Mucosa of stomach (tissue), 1 donor: ENCODE measurements around the gene GATB.

ENCODE experiments used
- H3K27me3 ChIP-seq: one replicate; pipeline ENCODE4 v1.7.0; 2013; ENCODE audit warnings: mild to moderate bottlenecking, low read length; ENCODE audit not compliant: control insufficient read depth, insufficient read depth
- H3K36me3 ChIP-seq: one replicate; pipeline ENCODE4 v1.7.0; 2013; ENCODE audit warnings: low read length; ENCODE audit not compliant: control insufficient read depth, insufficient read depth
- H3K4me1 ChIP-seq: one replicate; pipeline ENCODE4 v1.7.0; 2013; ENCODE audit warnings: mild to moderate bottlenecking, low read length; ENCODE audit not compliant: control insufficient read depth, insufficient read depth
- H3K4me3 ChIP-seq: one replicate; pipeline ENCODE4 v1.7.0; 2013; ENCODE audit warnings: low read length
- H3K9ac ChIP-seq: one replicate; pipeline ENCODE4 v1.7.0; 2013; ENCODE audit warnings: mild to moderate bottlenecking, low read length, moderate library complexity
- H3K9me3 ChIP-seq: one replicate; pipeline ENCODE4 v1.7.0; 2013; ENCODE audit warnings: mild to moderate bottlenecking, low read length, moderate library complexity; ENCODE audit not compliant: control insufficient read depth
- donor health status: Pancreatic carcinoma.

Gene GATB

DNA sequence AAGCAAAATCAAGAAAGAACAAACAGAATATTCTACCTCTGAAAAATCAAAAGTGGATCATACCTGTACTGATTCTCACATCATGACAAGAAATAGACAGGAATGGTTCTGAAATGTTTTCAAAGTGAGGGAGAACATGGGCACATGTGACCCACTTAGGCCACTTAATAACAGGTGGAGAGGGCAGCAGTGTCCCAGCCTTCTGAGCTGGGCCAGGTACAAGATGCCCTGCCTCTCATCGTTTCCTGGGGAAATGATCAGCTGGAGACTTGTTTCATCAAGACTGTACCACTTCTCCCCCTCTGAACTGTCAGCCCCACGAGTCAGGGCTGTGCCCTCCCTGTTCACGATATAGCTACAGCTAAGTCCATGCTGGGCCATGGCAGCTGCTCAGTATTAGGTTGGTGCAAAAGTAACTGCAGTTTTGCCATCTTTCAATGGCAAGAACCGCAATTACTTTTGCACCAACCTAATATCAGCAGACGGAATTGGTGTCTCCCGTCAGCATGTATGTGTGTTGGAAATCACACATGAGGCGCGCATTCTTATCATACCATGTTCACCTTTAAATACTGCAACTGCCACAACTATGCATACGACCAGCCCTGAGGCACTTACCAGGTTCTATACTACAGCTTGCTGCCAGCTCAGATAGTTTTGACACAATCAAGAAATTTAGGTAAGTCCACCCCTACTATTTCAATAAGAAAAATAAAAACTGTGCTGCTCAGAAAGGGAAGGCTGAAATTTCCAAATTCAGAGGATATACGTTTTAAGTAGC is 71.4 kb downstream of the GATB start:
- H3K27me3 ChIP-seq, result no peaks in the 10 kb centered on the region
- no peak overlapping the region for H3K9ac ChIP-seq
- no peaks in the 10 kb centered on the region for H3K36me3 ChIP-seq
- peaks cover 32% of the 10 kb centered on the region for H3K4me1 ChIP-seq
- H3K4me3 ChIP-seq, result no peak overlapping the region
- no peaks in the 10 kb centered on the region for H3K9me3 ChIP-seq

DNA sequence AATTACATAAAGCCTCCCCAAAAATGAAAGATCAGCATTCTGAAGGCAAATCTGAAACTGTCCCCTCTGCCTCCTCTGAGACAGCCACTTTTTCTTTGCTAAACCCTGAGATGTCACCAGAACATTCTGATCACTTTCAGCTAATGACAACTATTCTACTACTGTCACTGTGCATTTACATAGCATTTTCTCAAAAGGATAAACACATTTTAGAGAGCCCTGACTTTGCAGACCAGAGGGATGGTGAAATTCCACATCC is 72.1 kb downstream of the GATB start:
- Histone ChIP-seq H3K4me1 (peaks cover 32% of the 10 kb centered on the region), H3K4me3 (no peak overlapping the region), H3K27me3 (no peaks in the 10 kb centered on the region), H3K9me3 (no peaks in the 10 kb centered on the region), H3K9ac (no peak overlapping the region), H3K36me3 (no peaks in the 10 kb centered on the region)

DNA sequence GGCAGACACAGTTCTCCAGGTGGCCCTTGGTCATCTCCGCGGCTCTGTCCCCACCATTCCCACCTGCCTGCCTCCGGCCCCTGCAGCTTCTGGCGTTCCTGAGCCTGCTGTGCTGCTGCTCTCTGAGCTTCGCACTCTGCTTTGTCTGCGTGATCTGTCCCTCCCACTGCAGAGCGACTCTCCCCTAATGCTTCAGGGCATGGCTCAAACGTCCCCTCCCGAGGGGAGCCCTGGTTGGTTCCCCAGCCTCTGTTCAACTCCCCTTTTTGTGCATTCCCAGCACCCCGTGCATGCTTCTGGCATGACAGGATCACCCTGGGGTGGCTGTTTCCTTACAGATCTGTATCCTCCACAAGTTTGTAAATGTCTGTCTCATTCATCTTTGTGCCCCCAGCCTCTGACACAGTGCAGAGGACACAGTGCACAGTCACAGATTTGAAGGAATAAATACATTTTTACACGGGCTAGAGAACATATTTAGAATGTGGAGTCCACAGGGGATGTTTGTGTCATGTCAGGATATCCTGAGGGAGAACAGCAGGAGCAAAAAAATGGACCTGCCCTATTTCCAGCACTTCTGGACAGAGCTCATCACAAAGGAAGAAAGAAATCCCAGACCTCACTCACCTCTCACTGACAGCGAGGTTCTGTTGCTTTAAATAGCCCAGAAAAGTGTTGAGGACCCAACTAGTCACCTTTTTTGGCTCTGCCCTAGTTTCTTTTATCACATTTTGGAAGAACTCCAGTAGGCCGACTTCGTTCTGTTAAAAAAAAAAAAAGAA is 72.6 kb downstream of the GATB start:
- Histone ChIP-seq H3K4me3 (no peak overlapping the region), H3K36me3 (no peaks in the 10 kb centered on the region), H3K9me3 (no peaks in the 10 kb centered on the region), H3K4me1 (peaks cover 32% of the 10 kb centered on the region), H3K27me3 (no peaks in the 10 kb centered on the region), H3K9ac (no peak overlapping the region)

DNA sequence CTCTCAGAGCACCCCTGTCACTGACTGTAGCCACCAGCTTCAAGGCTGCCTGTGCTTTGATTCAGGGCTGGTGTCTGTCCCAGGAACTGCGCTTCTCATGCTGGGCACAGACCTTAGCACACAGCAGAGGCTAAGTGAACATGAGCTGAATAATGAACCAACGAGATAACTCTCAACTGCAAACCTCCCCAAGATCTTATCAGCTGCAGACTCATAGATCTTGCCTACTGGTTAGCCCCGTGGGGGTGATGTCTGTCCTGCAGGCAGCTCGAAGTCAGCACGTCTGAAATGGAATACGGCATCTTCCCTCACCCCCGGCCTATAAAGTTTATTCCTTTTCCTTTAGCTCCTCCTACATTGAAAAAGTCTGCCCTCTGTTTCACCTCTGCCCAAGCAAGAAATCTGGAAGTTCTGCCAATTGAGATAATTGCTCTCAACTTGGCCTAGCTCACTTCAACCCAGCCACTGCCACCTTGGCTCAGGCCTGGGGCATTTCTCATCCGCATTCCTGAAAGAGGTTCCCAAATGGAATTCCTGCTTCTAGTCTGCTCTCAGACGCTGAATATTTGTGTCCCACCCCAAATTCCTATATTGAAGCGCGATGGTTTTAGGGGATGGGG is 73.7 kb downstream of the GATB start:
- Histone ChIP-seq H3K27me3 (no peaks in the 10 kb centered on the region), H3K9ac (no peak overlapping the region), H3K9me3 (no peaks in the 10 kb centered on the region), H3K36me3 (no peaks in the 10 kb centered on the region), H3K4me3 (no peak overlapping the region), H3K4me1 (peaks cover 24% of the 10 kb centered on the region)

DNA sequence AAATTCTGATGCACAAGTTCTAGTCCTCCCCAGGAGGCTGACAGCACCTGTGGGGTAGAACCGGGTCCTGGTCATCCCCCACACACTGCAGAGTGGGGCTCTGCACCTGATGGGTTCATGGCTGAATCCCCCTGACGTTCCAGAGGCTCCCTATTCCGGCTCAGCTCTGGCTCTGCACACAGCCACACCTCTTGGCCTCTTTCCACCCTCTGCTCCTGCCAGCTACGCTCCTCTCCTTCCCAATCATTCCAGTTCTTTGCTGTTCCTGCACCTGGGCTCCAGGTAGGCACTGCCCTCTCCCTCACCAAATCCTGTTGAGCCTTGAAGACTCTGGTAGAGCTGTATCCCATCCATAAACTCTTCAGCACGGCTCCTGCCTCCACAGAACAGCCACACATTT is 75.5 kb downstream of the GATB start:
- Histone ChIP-seq H3K4me1 (peaks cover 6% of the 10 kb centered on the region), H3K36me3 (no peaks in the 10 kb centered on the region), H3K27me3 (no peaks in the 10 kb centered on the region), H3K9me3 (no peaks in the 10 kb centered on the region), H3K4me3 (no peak overlapping the region), H3K9ac (no peak overlapping the region)

DNA sequence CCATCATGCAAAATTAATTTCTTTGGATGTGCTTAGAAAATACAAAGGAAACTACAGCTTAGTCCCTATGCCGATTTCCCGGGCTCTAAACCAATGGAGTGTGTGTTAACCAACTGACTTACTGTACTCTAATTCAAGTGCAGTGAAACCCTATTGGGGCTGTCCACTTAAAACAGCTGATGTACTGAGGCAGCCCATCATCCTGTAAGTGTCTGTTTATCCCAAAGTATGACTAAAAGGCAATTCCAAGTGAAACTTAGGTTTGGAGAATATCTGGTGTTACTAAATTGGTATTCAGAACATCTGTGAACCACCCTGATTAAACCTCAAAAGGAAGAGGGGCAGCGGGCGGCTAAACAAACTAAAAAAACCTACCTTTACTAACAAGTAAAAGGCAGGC is 79.7 kb downstream of the GATB start:
- H3K27me3 ChIP-seq, result no peaks in the 10 kb centered on the region
- no peak overlapping the region for H3K9ac ChIP-seq
- H3K4me1 ChIP-seq, result no peaks in the 10 kb centered on the region
- no peaks in the 10 kb centered on the region for H3K36me3 ChIP-seq
- H3K4me3 ChIP-seq, result no peak overlapping the region
- H3K9me3 ChIP-seq, result no peaks in the 10 kb centered on the region

DNA sequence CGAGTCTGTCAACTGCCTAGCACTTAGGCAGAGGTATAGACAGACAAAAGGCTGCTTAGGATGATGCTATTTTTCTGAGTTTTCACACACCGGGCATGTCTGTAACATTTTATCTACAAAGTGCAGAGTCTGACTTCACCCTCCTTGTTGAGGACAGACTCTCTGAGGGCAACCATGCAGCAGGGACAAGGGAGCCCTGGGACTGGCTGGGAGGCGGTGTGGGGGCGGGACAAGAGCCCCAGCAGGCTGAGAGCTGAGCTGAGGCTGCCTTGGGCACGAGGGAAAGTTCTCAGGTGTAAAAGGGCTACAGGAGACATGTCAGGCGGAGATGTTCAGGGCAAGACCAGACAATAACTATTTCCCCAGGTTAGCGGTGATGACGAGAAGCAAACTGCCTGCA is 81.6 kb downstream of the GATB start:
- Histone ChIP-seq H3K4me3 (no peak overlapping the region), H3K27me3 (no peaks in the 10 kb centered on the region), H3K9ac (no peak overlapping the region), H3K36me3 (no peaks in the 10 kb centered on the region), H3K9me3 (no peaks in the 10 kb centered on the region), H3K4me1 (peaks cover 11% of the 10 kb centered on the region)

DNA sequence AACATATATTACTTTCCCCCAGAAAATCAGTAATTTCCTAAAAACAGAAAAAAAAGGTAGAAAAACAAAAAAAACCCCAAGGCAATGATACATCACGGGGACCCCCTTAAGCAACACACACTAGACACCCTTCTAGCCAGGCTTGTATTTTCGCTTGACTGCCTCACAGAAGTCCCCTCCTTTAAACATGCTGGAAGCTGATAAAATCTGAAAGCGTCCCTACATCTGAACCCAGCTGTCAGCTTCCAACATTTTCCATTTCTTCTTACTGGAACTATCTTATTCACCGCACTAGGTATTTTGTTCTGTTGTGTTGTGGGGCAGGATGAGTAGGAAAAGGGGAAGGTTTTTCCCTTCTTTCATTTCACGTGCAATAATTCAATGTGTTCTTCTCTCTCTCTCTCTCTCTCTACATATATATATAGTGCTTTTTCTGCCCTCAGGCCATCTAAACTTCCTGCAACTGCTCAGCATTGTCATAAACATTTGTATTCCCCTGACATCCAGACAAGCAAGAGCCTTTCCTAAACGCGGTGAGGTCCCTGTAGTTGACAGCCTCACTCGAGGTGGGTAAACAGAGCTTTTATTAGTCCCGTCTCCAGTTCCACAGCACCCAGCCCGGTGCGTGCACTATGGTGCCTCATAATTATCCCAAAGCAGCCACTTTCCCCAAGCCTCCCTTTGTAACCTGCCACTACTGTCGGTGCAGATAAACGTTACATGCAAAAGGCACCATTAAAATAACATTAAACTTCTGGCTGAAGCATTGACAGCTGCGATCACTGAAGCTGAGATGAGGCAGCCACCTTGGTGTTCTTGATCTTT is 82.5 kb downstream of the GATB start:
- H3K36me3 ChIP-seq, result no peaks in the 10 kb centered on the region
- H3K27me3 ChIP-seq, result no peaks in the 10 kb centered on the region
- H3K4me1 ChIP-seq, result peaks cover 11% of the 10 kb centered on the region
- no peak overlapping the region for H3K4me3 ChIP-seq
- no peaks in the 10 kb centered on the region for H3K9me3 ChIP-seq
- H3K9ac ChIP-seq, result no peak overlapping the region

DNA sequence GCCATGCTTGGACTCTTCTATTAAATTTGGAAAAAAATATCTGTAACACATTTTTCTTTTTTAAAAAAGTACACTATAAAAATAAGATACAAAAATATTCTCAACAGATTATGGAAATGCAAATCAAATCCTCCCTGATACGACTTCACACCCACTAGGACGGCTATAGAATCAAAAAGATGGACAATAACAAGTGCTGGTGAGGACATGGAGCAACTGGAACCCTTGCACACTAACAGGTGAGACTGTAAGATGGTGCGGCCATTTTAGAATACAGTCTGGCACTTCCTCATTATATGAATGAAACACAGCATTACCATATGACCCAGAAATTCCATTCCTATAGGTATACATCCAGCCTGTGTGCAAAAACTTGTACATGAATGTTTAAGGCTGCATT is 83.6 kb downstream of the GATB start:
- Histone ChIP-seq H3K9me3 (no peaks in the 10 kb centered on the region), H3K9ac (no peak overlapping the region), H3K36me3 (no peaks in the 10 kb centered on the region), H3K4me1 (peaks cover 11% of the 10 kb centered on the region), H3K4me3 (no peak overlapping the region), H3K27me3 (no peaks in the 10 kb centered on the region)

DNA sequence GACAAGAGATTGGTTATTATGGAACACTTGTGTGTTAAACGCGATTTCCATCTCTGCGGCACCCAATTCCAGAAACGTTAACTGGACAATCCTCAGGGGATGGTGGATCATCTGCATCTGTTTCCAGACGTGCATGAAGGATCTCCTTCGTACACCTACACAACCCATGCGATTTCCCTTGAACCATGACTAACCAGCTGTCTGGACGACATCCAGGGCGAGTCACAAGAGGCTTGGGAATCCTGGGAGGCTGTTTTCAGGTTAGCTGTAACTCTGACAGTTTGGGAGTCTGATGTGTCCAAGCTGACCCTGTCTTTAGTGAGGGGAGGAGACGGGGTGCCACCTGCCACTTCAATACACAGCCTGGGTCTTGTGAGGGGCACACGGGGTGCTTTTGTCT is 84.5 kb downstream of the GATB start:
- Histone ChIP-seq H3K9ac (no peak overlapping the region), H3K4me1 (peaks cover 11% of the 10 kb centered on the region), H3K27me3 (no peaks in the 10 kb centered on the region), H3K4me3 (no peak overlapping the region), H3K9me3 (no peaks in the 10 kb centered on the region), H3K36me3 (no peaks in the 10 kb centered on the region)

DNA sequence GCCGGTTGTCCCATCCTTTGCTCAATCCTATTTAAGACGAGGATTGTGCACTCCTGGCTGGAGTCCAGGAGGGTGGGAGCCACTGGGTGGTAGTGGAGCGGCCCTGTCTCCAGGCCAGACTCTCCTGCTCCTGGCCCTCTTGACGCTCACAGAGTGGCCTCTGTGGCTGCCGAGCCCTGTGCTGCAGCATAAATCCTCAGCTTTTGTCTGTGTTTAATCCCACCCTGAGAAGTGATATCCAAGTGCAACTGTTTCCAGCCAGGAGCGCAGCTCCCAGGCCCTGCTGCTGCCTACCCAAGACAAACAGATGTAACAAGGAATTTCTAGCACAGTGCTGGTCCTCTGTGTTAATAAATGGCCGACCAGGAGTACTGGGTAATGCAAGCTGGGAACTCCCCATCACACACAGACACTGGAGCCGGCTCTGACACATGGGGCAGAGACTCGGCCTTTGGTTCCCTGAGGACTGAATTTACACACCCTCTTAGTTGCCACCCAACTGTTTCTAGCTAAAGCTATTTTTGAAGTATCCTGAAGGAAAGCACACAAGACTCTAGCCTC is 85.3 kb downstream of the GATB start:
- Histone ChIP-seq H3K27me3 (no peaks in the 10 kb centered on the region), H3K4me3 (no peak overlapping the region), H3K36me3 (no peaks in the 10 kb centered on the region), H3K9me3 (no peaks in the 10 kb centered on the region), H3K9ac (no peak overlapping the region), H3K4me1 (peaks cover 11% of the 10 kb centered on the region)
